ENCODE results near the gene PLEKHH3.
A peak's percentile ranks its signal among the peaks of the same experiment; 100 is the strongest.

The PLEKHH3 gene, protein sequence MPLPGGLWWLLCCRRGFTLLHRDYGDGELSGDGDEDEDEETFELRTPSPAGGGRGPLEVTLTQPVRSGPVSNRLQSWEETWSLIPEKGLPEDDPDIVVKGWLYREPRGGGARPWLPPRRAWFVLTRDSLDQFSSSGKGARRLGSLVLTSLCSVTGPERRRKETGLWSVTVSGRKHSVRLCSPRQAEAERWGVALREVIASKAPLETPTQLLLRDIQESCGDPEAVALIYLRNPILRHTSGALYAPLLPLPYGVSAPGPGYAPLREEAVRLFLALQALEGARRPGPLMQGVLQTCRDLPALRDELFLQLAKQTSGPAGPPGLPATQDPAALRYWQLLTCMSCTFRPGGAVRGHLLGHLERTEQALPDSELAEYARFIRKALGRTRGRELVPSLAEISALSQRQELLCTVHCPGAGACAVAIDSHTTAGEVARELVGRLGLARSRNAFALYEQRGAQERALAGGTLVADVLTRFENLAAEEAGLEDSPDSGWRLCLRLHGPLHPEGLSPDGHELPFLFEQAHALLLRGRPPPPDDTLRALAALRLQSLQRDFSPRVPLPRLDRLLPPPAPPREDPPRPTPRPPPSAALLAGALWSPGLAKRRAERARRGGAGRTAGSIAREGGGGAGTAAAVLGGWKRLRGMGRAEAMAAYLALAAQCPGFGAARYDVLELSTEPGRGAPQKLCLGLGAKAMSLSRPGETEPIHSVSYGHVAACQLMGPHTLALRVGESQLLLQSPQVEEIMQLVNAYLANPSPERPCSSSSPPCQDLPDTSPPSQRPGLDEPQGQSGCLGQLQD

DNA sequence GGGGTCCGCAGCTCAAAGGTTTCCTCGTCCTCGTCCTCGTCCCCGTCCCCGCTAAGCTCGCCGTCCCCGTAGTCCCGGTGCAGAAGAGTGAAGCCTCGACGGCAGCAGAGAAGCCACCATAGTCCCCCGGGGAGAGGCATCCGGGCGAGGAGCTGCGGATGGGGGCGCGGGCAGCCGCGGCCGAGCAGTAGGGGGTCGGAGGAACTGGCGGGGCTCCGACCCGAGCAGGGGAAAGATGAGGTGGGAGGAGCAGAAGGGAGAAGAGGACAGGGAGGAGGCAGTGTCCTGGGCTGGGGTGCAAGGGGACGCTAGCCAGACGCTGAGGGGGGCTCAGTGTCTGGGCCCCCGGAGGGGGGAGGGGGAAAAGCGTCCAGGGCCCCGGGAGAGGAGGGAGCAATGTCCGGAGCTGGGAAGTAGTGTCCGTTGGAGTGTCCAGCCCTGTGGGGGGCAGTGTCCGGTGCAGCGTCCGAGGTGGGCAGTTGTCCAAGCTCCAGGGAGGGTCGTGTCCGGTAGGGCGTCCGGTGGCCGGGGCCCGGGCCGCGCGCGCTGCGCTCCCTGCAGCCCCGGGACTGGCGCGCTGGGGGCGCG lies at the start of gene PLEKHH3:
TSS of gene PLEKHH3 (minus strand) at position 571 of the 588 bp plus-strand sequence. CDS start at position 140, 431 bp downstream.
- DNase-seq, result no peak

DNA sequence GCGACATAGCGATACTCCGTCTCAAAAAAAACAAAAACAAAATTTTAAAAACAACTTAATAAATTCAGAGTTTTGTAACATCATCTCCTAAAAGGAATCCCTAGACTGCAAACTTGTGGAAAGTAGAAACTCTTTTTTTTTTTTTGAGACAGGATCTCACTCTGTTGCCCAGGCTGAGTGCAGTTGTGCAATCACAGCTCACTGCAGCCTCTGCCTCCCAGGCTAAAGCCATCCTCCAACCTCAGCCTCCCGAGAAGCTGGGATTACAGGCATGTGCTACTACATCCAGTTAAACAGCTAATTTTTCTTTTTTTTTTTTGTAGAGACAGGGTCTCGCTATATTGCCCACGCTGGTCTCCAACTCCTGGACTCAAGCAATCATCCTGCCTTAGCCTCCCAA lies 48.3 kb upstream of the PLEKHH3 start:
- no peak for DNase-seq

DNA sequence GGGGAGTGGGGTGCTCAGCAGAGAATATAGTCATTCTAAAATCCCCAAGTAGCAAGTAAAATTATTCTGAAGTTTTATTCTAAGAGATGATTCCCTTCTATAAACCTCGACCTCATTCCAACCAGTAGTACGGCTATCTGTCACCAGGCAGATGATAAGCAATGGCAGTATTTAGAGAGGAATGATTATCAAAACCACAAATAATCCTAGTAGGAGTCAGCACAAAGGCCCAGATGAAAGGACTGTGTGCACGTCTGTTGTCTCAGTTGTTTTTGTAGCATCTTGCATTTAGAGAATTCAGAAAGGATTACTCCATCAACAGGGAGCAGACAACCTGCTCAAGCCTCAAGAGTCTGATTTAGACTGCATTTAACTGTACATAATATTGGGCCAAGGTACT lies 46.8 kb upstream of the PLEKHH3 start:
- no peak for DNase-seq

DNA sequence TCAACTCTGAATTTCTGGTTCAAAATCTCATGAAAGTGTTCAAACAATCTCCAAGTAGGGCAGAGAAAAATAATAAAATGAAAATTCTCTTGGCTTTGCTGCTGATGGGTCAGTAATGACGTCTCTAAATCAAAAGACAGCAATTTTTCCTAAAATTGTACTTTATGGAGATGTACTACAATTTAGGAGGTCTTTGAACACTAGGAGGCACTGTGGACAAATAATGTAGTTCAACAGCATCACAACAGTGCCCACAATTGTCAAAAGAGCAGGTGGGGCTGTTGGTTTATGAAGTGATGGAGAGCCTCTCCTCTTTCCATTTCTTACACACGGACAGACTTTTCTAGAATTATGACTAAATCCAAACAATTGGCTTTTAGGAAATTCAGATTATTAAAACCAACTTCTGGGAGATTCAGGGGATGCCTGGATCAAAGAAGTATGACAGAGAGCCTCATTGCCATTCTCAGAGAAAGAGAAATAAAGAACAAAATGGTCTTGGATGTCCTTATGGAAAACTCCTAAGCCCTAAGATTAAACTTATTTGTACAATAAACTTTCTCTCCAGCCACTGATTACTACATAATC lies 44.3 kb upstream of the PLEKHH3 start:
- DNase-seq, result peak; percentile 46

DNA sequence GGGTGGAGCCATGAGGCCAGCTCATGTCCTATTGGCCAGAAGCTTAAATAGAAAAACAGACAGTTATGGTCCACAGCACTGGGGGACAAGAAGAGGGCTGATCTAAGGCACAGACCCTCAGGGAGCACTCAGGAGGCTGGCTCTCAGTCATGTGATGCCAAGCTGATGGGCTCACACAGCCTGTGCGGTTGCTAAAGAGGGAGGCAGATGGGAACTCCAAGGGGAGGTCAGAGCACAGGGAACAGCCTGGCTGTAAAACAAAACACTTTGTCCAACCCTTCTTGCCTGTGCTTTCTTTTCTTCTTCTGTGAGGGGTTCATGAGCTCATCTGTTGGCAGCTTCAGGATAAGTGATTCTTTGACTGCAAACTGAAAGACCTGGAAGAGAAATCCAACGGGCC lies 32.8 kb upstream of the PLEKHH3 start:
- DNase-seq, result no peak

DNA sequence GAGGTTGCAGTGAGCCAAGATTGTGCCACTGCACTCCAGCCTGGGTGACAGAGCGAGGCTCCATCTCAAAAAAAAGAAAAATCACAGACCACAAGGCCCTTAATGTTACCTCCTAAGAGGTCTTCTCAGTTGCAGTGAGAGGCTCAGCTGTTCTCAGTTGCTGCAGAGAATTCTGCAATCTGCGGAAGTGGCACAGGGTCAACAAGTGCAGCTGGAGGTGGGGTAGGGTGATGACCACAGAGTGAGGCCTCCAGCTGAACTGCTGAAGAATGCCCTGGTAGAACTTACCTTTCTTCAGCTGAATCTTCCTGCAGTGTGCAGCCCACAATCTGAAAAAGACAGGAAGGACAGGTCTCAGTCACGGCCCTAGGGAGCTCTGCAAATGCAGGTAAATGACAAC lies 31.8 kb upstream of the PLEKHH3 start:
- no peak for DNase-seq

DNA sequence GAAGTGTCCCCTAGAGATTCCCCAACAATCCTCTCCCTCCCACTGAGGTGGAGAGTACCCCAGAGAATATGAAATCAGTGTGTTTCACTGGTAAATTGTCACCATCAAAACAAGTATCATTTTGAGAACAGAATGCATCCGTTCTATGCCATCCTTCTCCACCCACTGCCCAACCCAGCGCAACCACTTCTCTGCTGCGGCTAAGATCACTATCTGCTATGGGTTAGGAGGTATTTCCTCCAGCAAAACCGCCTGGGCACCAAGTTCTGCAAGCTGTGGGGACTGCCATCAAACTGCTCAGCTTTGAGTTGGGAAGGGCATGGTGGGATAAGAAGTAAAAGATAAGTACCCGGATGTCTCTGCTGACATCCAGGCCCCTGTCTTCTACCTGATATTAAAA lies 29.9 kb upstream of the PLEKHH3 start:
- DNase-seq, result no peak

DNA sequence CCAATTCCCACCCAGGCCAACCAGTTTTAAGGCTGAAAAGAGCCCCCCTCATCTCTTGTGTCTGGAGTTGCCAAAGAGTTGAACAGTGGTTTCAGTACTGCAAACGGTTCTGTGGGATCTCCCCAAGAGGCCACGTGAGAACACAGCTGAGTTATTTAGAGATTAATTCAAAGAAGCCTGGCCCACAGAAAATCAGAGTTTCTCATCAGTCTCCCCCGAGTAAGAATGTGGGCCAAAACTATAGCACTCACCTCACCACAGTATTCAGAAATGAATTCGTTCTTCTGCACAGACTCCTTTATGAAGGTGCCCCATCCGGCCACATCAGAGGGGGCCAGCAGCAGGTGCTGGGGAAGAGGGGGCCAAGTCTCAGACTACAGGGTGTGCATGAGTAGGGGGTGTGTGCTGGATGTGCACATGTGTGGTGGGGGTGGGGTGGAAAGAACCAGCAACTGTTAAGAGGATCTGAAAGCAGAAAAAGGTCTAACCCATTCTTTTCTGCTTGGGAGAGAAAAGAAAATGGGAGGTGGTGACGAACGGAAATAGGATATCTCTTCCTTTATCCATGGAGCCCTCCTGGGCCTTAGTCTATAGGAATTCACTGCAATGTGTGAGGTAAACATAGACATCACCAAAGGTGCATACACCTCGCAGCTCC lies 28.2 kb upstream of the PLEKHH3 start:
- no peak for DNase-seq

DNA sequence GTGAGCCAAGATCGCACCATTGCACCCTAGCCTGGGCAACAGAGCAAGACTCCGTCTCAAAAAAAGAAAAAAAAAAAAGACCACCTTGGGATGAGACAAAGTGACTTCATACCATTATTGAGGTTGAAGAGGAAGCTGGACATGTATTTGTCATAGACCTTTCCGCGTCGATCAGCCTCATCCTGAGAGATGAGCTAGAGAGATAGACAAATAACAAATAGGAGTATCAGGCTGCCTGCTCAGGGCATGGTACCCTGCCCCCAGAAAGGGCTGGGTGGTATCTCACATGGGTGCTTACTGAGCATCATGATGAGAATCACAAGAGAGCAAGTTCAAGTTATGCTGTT lies 27.7 kb upstream of the PLEKHH3 start:
- no peak for DNase-seq

DNA sequence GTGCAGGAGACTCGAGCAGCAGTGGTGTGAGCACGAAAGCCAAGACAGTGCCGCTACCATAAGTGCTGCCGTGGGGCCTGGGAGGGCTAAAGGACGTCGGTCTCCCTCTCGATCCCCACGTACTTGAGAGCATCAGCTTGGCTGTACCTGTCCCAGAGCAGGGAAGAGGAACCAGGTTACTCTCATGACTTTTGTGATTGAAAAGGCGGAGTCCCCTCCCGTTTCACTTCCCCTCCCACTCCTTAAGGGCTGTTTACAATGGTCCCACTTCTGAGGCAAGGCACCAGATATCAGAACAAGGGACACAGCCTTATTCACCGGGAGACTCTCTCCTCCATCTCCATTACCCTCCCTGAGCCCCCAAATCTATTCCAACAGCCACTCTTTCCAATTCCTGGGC lies 25.7 kb upstream of the PLEKHH3 start:
- DNase-seq, result no peak

DNA sequence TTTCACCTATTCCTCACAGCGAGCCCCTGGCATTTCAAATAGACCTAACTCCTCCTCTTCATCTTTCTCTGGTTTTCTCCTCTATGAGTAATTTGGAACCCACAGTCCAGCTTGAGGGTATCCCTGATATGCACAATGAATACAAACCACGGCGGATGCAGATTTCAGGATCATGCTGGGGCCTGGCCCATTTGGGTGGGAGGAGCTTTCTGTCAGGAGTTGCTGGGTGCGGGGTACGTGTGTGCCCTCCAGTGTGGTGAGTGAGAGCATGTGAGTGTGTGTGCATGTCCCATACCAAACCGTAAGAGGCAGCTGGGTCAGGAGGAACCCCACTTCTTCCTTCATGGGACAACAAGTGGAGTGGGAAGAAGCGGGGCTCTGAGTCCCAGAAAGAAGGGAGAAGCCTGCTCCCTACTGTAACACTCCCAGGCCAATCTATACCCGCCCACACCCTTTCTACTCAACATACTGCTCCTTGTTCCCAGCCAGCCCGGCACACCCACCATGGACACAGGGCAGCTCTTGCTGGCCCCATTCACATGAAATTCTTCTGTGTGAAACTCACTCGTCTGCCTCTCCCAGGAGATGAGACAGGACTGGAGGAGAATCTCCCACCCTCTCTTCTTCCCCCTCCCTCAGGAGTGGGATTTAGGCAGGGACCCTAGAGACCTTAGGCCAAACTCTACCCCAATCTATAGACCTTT lies 23.9 kb upstream of the PLEKHH3 start:
- DNase-seq, result no peak

DNA sequence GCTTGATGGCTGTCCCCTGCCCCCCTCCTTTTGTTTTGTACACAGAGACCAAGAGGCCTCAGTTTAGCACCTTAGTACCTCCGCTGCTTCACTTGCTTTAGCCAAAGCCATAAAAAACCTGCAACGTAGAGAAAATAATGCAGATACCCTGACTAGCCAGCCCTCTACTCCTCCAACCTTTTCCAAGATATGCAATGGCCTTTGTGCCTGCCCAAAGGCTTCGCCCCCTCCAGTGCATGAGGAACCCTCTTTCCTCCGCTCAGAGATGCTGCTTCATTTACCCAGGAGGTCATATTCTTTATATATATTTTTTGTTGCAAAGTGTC lies 22.6 kb upstream of the PLEKHH3 start:
- DNase-seq, result no peak

DNA sequence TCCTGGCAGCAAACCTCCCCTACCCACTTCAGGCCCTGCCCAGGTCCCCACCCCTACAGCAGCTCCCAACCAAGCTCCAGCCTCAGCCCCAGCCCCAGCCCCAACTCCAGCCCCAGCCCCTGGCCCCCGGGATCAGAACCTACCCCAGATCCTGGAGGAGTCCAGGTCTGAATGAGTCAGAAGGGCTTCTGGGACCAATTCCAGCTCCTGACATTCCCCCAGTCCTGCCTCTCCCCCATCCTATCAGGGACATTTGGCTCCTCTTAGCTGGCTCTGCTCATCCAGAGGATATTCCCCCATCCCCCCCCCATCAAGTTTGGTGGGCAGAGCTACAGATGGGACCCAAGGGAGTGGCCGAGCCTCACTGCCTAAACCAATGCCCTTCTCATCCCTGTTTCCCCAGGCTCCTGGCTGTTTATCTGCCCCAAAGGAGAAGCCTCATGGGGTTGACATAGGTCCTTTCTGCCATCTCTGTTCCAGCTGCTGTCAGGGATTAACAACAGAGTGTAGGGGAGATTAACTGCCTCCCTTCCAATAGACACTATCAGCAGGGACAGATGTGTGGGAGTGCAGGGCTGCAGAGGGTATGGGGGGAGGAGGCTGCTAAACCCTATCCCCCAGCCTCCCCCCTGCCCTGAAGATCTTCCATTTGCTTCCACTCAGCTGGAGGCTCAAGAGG lies 22.1 kb upstream of the PLEKHH3 start:
- no peak for DNase-seq

DNA sequence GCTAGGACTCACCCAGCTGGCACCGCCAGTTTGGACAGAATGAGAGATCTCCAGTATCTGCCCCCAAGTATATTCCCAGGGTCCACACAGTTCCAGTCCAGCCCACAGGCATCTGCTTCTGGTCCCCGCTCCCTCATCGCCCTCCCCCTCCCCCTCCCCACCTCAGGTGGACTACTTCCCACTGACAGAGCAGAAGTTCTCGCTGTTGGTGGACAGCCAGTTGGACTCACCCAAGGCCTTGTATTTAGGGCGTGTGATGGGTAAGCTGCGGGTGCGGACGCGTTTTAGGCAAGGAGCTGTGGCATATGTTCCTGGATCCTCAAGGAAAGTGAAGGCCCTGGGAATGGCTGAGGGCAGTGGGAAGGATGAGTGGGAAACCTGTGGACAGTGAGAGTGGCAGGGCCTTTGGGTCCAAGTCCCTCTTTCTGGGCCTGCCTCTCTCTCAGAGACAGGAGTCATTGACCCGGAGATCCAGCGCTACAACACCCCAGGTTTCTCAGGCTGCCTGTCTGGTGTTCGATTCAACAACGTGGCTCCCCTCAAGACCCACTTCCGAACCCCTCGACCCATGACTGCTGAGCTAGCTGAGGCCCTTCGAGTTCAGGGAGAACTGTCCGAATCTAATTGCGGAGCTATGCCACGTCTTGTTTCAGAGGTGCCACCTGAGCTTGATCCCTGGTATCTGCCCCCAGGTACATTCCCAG lies 20.5 kb upstream of the PLEKHH3 start:
- DNase-seq, result no peak

DNA sequence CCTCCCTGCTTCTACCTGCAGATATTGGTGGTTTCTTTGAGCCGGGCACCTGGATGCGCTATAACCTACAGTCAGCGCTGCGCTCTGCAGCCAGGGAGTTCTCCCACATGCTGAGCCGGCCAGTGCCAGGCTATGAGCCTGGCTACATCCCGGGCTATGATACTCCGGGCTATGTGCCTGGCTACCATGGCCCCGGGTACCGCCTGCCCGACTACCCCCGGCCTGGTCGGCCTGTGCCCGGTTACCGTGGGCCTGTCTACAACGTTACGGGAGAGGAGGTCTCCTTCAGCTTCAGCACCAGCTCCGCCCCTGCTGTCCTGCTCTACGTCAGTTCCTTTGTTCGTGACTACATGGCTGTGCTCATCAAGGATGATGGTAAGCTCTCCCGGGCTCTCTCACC lies 18.7 kb upstream of the PLEKHH3 start:
- no peak for DNase-seq

DNA sequence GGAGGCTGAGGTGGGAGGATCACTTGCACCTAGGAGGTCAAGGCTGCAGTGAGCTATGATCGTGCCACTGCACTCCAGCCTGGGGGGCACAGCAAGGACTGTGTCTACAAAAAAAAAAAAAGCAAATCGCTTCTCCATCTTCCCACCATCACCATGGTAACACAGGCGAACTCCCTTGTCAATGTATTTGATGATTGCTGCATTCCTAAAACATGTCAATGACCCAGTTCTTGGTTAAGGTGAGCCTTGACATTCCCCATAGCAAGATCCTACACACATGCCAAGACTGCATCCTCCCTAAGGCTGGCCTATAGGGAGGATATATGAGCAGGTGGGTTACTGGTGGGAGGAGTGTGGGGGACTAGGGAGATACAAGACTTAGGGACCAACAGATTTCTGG lies 17.7 kb upstream of the PLEKHH3 start:
- no peak for DNase-seq

DNA sequence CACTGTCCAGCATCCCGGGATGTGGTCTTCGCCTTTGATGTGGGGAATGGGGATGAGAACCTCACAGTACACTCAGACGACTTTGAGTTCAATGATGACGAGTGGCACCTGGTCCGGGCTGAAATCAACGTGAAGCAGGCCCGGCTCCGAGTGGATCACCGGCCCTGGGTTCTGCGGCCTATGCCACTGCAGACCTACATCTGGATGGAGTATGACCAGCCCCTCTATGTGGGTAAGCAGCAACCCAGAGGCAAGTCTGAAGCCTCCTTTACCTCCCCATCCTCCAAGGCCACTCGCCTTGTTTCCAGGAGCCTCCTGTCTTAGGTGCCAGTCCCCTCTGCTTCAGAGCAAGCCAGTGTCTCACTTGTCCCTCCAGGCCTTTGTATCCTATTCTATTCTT lies 15.7 kb upstream of the PLEKHH3 start:
- DNase-seq, result no peak

DNA sequence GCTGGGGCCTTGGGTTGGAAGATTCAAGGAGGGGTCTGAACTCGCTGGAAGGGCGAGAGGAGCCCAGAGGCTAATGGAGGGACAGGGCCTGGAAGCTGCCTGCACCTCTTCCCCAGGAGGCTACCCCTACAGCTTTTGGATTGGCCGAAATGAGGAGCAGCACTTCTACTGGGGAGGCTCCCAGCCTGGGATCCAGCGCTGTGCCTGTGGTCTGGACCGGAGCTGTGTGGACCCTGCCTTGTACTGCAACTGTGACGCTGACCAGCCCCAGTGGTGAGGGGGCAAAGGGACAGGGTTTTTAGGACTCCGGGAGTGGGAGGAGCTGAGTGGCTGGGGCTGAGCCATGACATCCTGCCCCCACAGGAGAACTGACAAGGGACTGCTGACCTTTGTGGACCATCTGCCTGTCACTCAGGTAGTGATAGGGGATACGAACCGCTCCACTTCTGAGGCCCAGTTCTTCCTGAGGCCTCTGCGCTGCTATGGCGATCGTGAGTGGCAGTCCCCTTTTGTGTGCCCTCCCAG lies 14.3 kb upstream of the PLEKHH3 start:
- no peak for DNase-seq

DNA sequence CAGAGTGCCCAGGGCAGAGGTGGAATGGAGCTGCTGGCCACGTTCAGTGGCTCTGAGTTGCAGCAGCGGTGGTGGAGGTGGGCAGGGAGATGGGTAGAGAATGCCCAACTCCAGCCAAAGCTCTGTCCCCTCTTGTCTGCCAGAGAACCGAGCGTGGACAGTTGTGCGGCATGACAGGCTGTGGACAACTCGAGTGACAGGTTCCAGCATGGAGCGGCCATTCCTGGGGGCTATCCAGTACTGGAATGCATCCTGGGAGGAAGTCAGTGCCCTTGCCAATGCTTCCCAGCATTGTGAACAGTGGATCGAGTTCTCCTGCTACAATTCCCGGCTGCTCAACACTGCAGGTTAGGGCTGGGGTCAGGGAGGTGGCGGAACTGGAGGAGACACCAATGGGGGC lies 13.8 kb upstream of the PLEKHH3 start:
- DNase-seq, result no peak

DNA sequence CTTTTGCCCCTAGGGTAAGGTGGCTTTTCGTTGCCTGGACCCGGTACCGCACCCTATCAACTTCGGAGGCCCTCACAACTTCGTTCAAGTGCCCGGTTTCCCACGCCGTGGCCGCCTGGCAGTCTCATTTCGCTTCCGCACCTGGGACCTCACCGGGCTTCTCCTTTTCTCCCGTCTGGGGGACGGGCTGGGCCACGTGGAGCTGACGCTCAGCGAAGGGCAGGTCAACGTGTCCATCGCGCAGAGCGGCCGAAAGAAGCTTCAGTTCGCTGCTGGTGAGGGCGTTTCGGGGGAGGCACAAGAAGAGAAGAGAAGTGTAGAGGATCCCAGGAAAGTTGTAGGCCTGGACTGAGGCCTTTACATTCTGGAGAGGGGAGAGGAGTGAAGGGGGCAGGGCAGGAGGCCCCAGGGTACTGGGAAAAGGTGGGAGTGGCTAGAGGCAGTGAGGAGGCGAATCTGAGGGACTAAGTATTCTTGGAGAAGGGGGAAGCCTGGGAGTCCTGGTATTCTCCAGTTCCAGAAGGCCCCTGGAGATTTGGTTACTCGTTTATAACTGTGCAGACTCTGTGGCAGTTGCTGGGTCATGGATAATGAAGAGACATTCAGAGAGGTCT lies 11.0 kb upstream of the PLEKHH3 start:
- DNase-seq, result no peak

Measured in NCI-H1048 (cell line).